MM.1S (cell line): ENCODE data around the gene KIF18B.

Experiments used
- DNase-seq: peaks from one replicate; pipeline ENCODE4 v3.0.0-alpha.2; 2015
- H2AFZ ChIP-seq: fragments of 300-600 bp; sonication (generic); 2 replicates; pipeline ENCODE4 v1.6.0; 2016; ENCODE audit warnings: antibody characterized with exemption, low read length
- H3F3A ChIP-seq: fragments of 300-600 bp; sonication (generic); 2 replicates; pipeline ENCODE4 v1.6.1; 2016; ENCODE audit warnings: mild to moderate bottlenecking, antibody characterized with exemption, low read length, moderate library complexity, mixed read lengths; ENCODE audit not compliant: insufficient read depth
- H3K27ac ChIP-seq: fragments of 300-600 bp; sonication (generic); 2 replicates; pipeline ENCODE4 v1.5.1; 2016; ENCODE audit warnings: mild to moderate bottlenecking, low read length
- H3K27me3 ChIP-seq: fragments of 300-600 bp; sonication (generic); replicated peaks from 2 replicates; pipeline ENCODE4 v1.6.0; 2016; ENCODE audit warnings: low read length; ENCODE audit not compliant: insufficient read depth
- H3K36me3 ChIP-seq: fragments of 300-600 bp; sonication (generic); replicated peaks from 2 replicates; pipeline ENCODE4 v1.6.1; 2016; ENCODE audit warnings: mild to moderate bottlenecking, low read length, mixed read lengths; ENCODE audit not compliant: insufficient read depth
- H3K4me1 ChIP-seq: fragments of 300-600 bp; sonication (generic); 2 replicates; pipeline ENCODE4 v1.6.1; 2016; ENCODE audit warnings: low read length, mixed read lengths
- H3K4me2 ChIP-seq: fragments of 300-600 bp; sonication (generic); 2 replicates; pipeline ENCODE4 v1.6.0; 2016; ENCODE audit warnings: low read depth, low read length
- H3K4me3 ChIP-seq: fragments of 300-600 bp; sonication (generic); 2 replicates; pipeline ENCODE4 v1.5.1; 2016; ENCODE audit warnings: low read length, mixed read lengths
- H3K79me2 ChIP-seq: fragments of 300-600 bp; sonication (generic); 2 replicates; pipeline ENCODE4 v1.6.1; 2016; ENCODE audit warnings: mixed run types, low read length, mixed read lengths
- H3K9ac ChIP-seq: fragments of 300-600 bp; sonication (generic); 2 replicates; pipeline ENCODE4 v1.6.1; 2016; ENCODE audit warnings: low read length, mixed read lengths
- H3K9me2 ChIP-seq: fragments of 300-600 bp; sonication (generic); replicated peaks from 2 replicates; pipeline ENCODE4 v1.6.1; 2016; ENCODE audit warnings: mild to moderate bottlenecking, low read length, mixed read lengths; ENCODE audit not compliant: insufficient read depth
- H3K9me3 ChIP-seq: fragments of 300-600 bp; sonication (generic); replicated peaks from 2 replicates; pipeline ENCODE4 v1.6.1; 2016; ENCODE audit warnings: mild to moderate bottlenecking, low read length, mixed read lengths; ENCODE audit not compliant: insufficient read depth
- H4K20me1 ChIP-seq: fragments of 300-600 bp; sonication (generic); 2 replicates; pipeline ENCODE4 v1.6.1; 2016; ENCODE audit warnings: mild to moderate bottlenecking, low read length, moderate library complexity, mixed read lengths; ENCODE audit not compliant: insufficient read depth
- CTCF ChIP-seq: fragments of 300-600 bp; sonication (generic); IDR thresholded peaks from 2 replicates; pipeline ENCODE4 v1.5.1; 2016; ENCODE audit warnings: antibody characterized with exemption, low read length, mixed read lengths
- EZH2 ChIP-seq: fragments of 300-600 bp; sonication (generic); optimal IDR thresholded peaks from 2 replicates; pipeline ENCODE3; 2017; ENCODE audit warnings: low read depth, mild to moderate bottlenecking, antibody characterized with exemption, low read length, mixed read lengths
- EZH2phosphoT487 ChIP-seq: fragments of 300-600 bp; sonication (generic); IDR thresholded peaks from 2 replicates; pipeline ENCODE4 v1.6.1; 2018; ENCODE audit warnings: antibody characterized with exemption, low read length

Gene KIF18B

GRCh38 chr17:44924107-44924544, 23.4 kb downstream of the KIF18B start:
- Histone ChIP-seq H3K27me3 (peaks cover 14% of the 10 kb centered on the region; the same call in 1 of the 2 replicates), H4K20me1 (no peaks in the 10 kb centered on the region), H2AFZ (no peak overlapping the region), H3K79me2 (no peaks in the 10 kb centered on the region), H3K4me1 (no peaks in the 10 kb centered on the region), H3F3A (peaks cover 8% of the 10 kb centered on the region), H3K9me2 (no peaks in the 10 kb centered on the region), H3K36me3 (peaks cover 13% of the 10 kb centered on the region; the same call in 1 of the 2 replicates), H3K4me3 (no peak overlapping the region), H3K27ac (no peak overlapping the region), H3K9ac (no peak overlapping the region), H3K9me3 (no peaks in the 10 kb centered on the region), H3K4me2 (no peak overlapping the region)
- TF ChIP-seq CTCF (no peak), EZH2phosphoT487 (no peak), EZH2 (no peak)
- DNase-seq, result no peak

- TF ChIP-seq EZH2phosphoT487 (no peak), CTCF (no peak), EZH2 (no peak)
- H3K4me3 ChIP-seq, result no peak overlapping the region
- no peak overlapping the region for H3K4me2 ChIP-seq
- no peaks in the 10 kb centered on the region for H3K79me2 ChIP-seq
- H3K9ac ChIP-seq, result no peak overlapping the region
- no peak overlapping the region for H2AFZ ChIP-seq
- H3F3A ChIP-seq, result peaks cover 8% of the 10 kb centered on the region
- H3K4me1 ChIP-seq, result no peaks in the 10 kb centered on the region
- DNase-seq, result no peak
- H4K20me1 ChIP-seq, result no peaks in the 10 kb centered on the region
- H3K27ac ChIP-seq, result no peak overlapping the region
- peaks cover 7% of the 10 kb centered on the region; the same call in 1 of the 2 replicates for H3K36me3 ChIP-seq
- H3K27me3 ChIP-seq, result peaks cover 14% of the 10 kb centered on the region; the same call in 1 of the 2 replicates
- no peaks in the 10 kb centered on the region for H3K9me3 ChIP-seq
- H3K9me2 ChIP-seq, result no peaks in the 10 kb centered on the region
Observed at GRCh38 chr17:44922746-44923470, 24.7 kb downstream of the KIF18B start.

- Histone ChIP-seq H3K36me3 (no peaks in the 10 kb centered on the region), H2AFZ (no peak overlapping the region), H3K4me2 (no peak overlapping the region), H3K9me2 (no peaks in the 10 kb centered on the region), H3K27ac (no peak overlapping the region), H3K9me3 (no peaks in the 10 kb centered on the region), H3K4me3 (no peak overlapping the region), H3K79me2 (no peaks in the 10 kb centered on the region), H3K4me1 (no peaks in the 10 kb centered on the region), H3F3A (peaks cover 8% of the 10 kb centered on the region), H4K20me1 (no peaks in the 10 kb centered on the region), H3K9ac (no peak overlapping the region), H3K27me3 (peaks cover 14% of the 10 kb centered on the region; the same call in 1 of the 2 replicates)
- DNase-seq, result no peak
- no peak for TF ChIP-seq CTCF
- TF ChIP-seq EZH2phosphoT487, result no peak
- TF ChIP-seq EZH2, result no peak
Observed at GRCh38 chr17:44922136-44922535, 25.4 kb downstream of the KIF18B start.
